CD4-positive, alpha-beta T cell treated with Interleukin-17A for 4 hours (primary cell): ENCODE data around the gene BAIAP3.

Source experiments
- DNase-seq: peaks from one replicate; pipeline ENCODE4 v3.0.0-alpha.2; 2020; ENCODE audit warnings: mixed read lengths

BAIAP3 gene

GRCh38 chr16:1374418-1375297 lies 41.2 kb downstream of the BAIAP3 start:
- DNase-seq: no peak

GRCh38 chr16:1375298-1375640 lies 41.8 kb downstream of the BAIAP3 start:
- no peak for DNase-seq

GRCh38 chr16:1375741-1376410 lies 42.4 kb downstream of the BAIAP3 start:
- DNase-seq: no peak

- DNase-seq: no peak
Observed at GRCh38 chr16:1377406-1378010, 44.1 kb downstream of the BAIAP3 start.

GRCh38 chr16:1378087-1378803 lies 44.8 kb downstream of the BAIAP3 start:
- no peak for DNase-seq

GRCh38 chr16:1378804-1379303 lies 45.4 kb downstream of the BAIAP3 start:
- peak; percentile 50 for DNase-seq

- DNase-seq: peak; percentile 74
Observed at GRCh38 chr16:1379304-1380076, 46.0 kb downstream of the BAIAP3 start.

GRCh38 chr16:1380195-1380594 lies 46.8 kb downstream of the BAIAP3 start:
- no peak for DNase-seq

GRCh38 chr16:1381612-1382406 lies 48.4 kb downstream of the BAIAP3 start:
- DNase-seq: no peak

GRCh38 chr16:1383556-1383955 lies 50.1 kb downstream of the BAIAP3 start:
- DNase-seq: no peak

- no peak for DNase-seq
Observed at GRCh38 chr16:1385232-1385631, 51.8 kb downstream of the BAIAP3 start.

- DNase-seq: no peak
Observed at GRCh38 chr16:1387331-1387730, 53.9 kb downstream of the BAIAP3 start.

GRCh38 chr16:1389762-1390161 lies 56.3 kb downstream of the BAIAP3 start:
- DNase-seq: no peak

GRCh38 chr16:1390239-1390779 lies 56.9 kb downstream of the BAIAP3 start:
- no peak for DNase-seq

GRCh38 chr16:1392826-1393225 lies 59.4 kb downstream of the BAIAP3 start:
- no peak for DNase-seq

GRCh38 chr16:1393613-1394176 lies 60.2 kb downstream of the BAIAP3 start:
- no peak for DNase-seq

- no peak for DNase-seq
Observed at GRCh38 chr16:1394367-1394951, 61.0 kb downstream of the BAIAP3 start.

- DNase-seq: no peak
Observed at GRCh38 chr16:1395444-1396031, 62.1 kb downstream of the BAIAP3 start.

- DNase-seq: no peak
Observed at GRCh38 chr16:1397779-1398178, 64.3 kb downstream of the BAIAP3 start.

GRCh38 chr16:1398351-1398750 lies 64.9 kb downstream of the BAIAP3 start:
- DNase-seq: no peak
